GM19025 (cell line): ENCODE data around the gene SMIM9.

Experiments used
- ATAC-seq: cut with Tn5 transposase; IDR thresholded peaks from one replicate; pipeline ENCODE4 v1.9.1; 2021; ENCODE audit warnings: mild to moderate bottlenecking, low read depth, moderate library complexity; ENCODE audit not compliant: unreplicated experiment

The SMIM9 gene

DNA sequence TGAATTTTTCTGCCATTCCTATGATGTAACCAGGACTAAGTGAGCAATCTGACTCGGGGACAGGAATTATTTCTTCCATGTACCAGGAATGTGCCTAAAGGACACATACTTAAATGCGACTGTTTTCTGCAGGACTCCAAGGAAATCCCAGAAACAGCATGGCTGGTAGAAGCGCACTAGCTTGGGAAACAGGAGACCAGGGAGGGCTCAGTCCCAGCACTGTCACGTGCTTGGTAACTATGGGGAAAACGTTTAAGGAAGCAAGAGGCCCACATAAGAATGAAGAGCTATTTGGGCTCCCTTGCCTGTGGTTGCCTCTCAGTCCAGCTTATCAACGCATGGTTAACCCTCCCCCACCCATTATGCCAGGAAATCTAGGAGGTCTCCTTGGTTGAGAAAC lies 48.7 kb downstream of the SMIM9 start:
- no peak for ATAC-seq

DNA sequence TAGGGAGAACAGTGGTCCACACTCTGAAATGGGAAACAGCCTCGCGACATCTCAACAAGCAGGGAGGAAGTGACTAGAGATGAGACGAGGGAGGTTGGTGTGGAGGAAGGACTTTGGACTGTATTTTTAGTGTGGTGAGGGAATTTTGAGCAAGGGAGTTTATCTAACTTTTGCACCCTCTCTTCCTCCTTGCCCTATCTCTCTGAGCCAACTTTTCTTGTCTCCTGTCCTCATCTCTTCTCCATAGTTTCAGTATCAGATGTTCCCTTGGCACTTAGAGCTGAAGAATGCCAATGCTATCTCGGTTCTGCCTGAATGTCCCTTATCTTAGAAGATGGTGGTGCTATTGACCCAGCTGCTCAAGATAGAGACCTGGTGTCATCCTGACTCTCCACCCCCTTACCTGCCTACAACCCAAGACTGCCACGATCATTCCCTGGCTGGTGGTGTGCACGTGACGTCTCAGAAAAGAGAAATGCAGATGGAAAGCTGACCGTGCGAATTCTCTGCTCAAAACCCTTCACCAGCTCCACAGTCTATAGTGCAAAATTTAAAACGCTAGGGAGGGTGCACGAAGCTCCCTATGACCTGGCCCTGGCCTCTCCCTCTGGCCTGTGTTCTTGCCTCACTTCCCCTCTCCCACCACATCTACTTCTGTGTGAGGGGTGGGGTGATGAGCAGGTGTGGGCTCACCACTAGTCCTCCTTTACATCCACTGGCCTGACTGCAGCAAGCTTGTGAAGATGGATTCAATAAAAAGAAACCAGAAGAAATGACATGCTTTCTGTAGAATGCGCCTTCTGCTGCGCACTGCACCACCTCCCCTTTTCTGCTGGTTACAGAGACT lies 50.1 kb downstream of the SMIM9 start:
- no peak for ATAC-seq

DNA sequence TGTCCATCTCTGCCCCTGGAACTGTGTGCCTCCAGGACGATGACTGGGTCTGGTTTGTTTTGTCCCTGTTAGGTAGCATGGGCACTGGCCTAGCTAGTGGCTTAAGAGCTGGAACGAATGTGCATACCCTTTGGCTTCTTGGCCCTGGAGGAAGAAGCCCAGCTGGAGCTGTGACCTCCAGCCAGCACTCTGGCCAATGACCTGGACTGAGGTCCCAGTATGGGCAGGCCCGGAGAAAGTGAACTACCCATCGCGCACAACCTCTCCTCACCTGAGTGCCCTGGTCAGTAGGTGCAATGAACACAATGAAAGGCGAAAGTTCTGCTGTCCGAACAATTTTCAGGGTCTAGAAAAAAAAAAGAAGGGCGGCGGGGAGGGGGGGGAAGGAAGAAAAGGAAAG lies 53.5 kb downstream of the SMIM9 start:
- ATAC-seq = no peak

DNA sequence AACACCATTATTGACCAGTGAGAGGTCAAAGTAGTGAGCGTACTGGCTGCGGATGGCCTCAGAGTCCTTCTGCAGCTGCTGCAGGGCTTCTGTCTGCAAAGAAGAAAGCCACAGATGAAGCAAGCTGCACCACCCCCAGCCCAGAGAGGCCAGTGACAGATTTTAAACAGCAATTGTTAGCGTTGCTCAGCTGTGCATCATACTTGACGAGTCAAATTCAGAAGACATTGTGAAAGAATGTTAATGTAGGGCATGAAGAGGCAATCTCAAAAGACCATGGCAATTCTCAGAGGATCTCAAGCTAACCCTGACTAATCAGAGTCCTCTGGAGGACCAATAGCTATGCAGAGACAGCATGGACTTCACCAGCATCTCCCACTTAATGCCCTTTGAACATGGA lies 55.2 kb downstream of the SMIM9 start:
- no peak for ATAC-seq

DNA sequence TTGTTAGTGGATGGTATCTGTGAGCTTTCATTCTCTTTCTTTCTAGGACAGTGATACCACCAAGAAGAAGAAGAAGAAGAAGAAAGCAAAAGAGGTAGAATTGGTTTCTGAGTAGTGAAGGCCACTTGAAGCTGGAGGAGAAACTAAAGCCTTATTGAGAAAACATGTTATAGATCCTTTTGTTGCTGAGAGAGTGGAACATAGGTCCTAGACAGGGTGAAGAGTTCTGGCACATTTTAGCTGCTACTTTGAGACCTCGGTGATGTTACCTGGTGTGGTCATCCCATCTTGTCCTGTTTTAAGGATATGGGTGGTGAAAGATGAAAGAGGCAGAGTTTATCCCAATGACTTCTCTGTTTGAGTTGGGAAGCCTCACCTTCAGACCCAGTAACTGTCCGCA lies 57.7 kb downstream of the SMIM9 start:
- no peak for ATAC-seq

DNA sequence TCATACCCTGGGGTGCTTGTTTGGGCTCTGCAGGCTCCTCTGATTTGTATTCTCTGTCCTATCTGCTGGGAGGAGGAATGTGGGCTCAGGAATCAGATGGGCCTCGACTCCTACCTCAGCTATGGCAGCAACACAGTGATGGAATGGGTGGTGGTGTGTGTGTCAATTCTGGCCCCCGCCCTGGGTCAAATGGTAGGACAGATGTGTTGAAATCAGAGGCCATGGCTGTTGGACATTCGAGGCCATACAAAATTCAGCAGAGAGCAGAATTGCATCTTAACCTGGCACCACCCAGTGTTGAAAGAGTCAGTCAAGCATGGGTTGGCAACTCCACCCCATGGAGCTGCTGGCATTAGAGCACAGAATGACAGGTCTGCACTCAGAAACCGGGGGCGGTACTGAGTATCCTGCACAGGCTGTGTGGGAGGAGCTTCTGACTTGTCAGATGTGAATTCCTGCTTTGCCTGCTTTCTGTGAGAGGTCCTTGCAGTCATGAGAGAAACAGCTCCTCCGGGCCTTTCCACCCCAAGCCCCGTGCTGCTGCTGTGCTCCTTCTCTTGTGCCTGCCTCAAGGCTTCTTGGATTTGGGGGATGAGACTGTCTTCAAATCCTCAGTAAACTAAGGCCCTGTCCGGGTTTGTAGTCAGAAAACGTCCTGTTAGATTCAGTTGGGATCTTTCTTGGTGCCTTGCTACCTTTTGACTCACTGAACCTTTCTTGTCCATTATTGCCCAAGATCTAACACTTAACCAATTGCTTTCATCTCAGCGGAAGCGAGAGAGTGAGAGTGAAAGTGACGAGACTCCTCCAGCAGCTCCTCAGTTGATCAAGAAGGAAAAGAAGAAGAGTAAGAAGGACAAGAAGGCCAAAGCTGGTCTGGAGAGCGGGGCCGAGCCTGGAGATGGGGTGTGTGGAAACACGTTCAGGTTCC lies 58.8 kb downstream of the SMIM9 start:
- no peak for ATAC-seq

DNA sequence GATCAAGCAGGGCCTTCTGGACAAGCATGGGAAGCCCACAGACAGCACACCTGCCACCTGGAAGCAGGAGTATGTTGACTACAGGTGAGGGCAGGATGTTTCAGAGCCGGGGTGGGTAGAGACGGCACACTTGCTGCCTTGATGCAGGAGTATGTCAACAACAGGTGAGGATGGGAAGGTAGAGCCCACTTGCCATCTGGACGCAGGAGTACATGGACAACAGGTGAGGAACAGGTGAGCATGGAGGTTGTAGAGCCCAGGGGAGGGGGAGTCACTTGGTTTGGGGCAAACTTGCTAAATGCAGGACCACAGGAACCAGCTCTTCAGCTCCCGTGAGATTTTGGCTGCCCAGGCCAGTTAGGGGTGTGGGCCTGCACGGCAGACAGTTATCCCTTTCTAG lies 59.8 kb downstream of the SMIM9 start:
- no peak for ATAC-seq
